Measurements from ENCODE around the gene COPA.

The COPA gene

GRCh38 chr1:160261893-160262794 is 80.9 kb downstream of the COPA start, which contains the start of gene DCAF8:
TSS of gene DCAF8 (minus strand) at chr1:160262549. CDS start at chr1:160244008, 18,541 bp downstream.
- peak; percentile 97 to 98 for DNase-seq

DNA sequence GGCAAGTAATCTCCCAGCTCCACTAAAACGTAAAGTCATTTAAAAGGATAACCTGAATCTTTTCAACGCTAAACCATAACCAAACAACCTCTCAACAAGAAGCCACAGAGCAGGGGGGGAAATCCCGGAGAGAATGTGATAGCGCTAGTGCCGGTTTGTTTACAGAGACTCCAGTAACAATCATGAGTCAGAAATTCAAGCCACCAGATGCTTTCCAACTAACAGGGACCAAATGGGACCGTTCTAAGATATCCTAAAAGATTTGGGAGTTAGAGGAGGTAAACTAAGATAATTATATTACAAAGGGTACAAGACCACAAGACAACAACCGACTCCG is 81.5 kb downstream of the COPA start:
- DNase-seq: peak; percentile 49 to 55

DNA sequence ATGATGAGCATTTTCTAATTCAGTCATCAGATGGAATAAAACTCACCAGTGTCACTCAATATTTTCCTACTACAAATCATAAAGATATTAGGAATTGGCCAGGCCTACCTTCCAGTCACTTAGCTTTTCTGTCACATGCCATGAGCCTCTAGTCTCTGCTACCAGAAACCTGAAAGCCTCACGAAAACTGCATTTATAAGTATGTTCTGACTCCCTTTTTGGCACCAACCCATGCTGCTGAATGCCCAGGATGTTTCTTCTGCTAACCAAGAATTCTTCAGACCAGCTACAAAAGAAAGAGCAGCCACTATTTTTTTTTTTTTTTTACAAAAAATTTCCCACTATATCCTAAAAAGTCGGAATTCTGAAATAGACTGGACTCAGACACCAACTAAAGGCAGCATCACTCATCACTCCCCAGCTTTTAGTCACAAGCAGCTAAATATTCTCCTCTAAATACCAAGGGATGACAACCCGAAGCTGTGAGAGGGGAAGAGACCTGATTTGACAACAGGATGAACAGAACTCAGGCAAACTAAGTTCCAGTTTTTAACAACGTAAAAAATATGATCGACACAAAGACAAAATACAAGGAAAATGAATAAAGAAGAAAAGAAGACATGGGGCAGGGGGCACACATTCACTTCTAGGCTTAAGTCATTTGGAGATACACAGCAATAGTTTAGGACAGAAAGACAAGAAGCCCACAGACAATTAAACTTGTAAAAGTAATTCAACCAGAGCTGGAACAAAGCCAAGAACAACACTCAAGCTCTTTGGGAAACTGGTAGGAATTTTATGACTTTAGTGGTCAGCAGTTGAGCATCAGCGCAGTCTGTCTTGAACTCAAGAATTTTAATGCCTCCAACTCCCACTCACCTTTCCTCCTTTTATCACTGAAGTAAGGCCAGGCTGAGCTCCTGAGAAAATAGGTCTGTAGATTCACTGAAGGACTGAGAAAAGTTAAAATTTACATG is 82.4 kb downstream of the COPA start:
- no peak for DNase-seq

GRCh38 chr1:160258177-160258798 is 84.8 kb downstream of the COPA start:
- no peak for DNase-seq

DNA sequence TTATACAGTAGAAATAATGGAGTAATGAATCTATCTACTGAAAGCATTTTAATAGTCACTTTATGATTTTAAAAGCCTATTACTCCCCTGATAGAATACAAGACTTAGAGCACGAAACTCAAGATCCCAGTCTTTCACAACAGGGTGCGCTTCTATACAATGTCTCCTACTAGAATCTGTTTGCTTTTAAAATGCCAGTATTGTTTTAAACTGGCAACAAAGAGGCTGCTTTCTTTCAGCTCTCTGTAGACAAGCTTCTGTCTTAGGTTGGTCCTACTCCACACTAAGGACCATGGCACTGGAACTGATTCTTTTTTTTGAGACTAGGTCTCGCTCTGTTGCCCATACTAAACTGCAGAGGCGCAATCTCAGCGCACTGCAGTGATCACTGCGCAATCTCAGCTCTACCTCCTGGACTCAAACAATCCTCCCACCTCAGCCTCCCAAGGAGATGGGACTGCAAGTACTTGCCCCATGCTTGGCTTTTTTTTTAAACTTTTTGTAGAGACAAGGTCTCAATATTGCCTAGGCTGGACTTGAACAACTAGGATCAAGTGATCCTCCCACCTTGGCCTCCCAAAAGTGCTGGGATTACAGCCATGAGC is 85.5 kb downstream of the COPA start:
- no peak for DNase-seq

- no peak for DNase-seq
Measured at GRCh38 chr1:160256396-160257046, 86.5 kb downstream of the COPA start.

DNA sequence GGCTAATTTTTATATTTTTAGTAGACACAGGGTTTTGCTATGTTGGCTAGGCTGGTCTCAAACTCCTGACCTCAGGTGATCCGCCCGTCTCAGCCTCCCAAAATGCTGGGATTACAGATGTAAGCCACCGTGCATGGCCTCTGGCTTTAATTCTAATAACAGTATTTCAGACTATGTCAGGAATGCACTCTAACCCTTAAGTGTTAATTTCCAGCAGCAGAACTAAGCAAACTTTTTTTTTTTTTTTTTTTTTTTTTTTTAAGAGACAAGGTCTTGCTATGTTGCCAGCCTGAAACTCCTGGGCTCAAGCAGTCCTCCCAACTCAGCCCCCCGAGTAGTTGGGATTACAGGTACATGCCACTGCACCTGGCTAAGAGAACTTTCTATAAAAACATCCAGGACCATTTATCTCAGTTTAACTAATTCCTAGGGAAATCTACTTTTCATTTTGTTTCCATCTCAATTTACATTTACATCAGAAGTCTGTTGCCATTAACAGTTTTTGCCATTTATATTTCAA is 87.2 kb downstream of the COPA start:
- DNase-seq: no peak

GRCh38 chr1:160251687-160252526 is 91.1 kb downstream of the COPA start:
- DNase-seq: peak; percentile 19 to 22

GRCh38 chr1:160251011-160251410 is 92.0 kb downstream of the COPA start:
- DNase-seq: no peak

DNA sequence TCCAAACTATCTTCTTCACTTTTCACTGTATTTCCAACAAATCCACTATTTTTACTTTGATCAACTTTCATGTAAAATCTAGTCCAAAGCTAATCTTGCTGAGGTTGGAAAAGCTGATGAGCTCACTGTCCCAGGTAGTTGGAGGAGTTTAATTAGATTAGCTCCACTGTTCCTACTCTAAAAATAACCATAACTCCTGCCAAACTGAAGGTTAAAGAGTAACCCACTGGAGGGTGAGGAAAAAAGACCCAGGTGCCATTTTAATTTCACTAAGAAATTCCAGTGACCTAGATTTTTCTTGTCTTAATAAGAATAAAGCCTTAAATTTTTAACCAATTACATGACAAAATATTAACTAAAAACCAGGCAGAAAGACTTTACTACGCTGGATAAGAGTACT is 96.0 kb downstream of the COPA start:
- DNase-seq: no peak

GRCh38 chr1:160245434-160245833 is 97.6 kb downstream of the COPA start:
- no peak for DNase-seq

DNA sequence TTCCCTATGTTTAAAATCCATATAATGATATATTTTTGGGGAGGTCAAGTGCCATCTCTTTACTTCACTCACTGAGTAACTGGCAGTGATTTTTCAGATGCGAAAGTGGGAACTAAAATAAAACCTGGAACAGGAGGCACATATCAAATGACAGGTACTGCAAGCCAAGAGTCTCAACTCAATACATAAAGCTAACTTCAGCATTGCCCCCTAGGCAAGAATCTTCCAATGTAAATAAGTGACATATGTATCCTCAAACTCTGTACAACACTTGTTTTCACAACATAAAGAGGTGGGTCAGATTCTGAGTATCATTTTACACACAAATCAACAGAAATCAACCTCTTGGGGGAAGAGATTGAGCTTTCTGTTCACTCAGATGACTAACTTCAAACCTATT is 98.8 kb downstream of the COPA start:
- no peak for DNase-seq

- DNase-seq: no peak
Measured at GRCh38 chr1:160243767-160244166, 99.3 kb downstream of the COPA start.

GRCh38 chr1:160239582-160240299 is 103.3 kb downstream of the COPA start:
- DNase-seq: no peak
